MM.1S (cell line): Measurements from ENCODE around the gene CSKMT.

Source experiments
- DNase-seq: peaks from one replicate; pipeline ENCODE4 v3.0.0-alpha.2; 2015
- H2AFZ ChIP-seq: fragments of 300-600 bp; sonication (generic); 2 replicates; pipeline ENCODE4 v1.6.0; 2016; ENCODE audit warnings: antibody characterized with exemption, low read length
- H3F3A ChIP-seq: fragments of 300-600 bp; sonication (generic); 2 replicates; pipeline ENCODE4 v1.6.1; 2016; ENCODE audit warnings: mild to moderate bottlenecking, antibody characterized with exemption, low read length, moderate library complexity, mixed read lengths; ENCODE audit not compliant: insufficient read depth
- H3K27ac ChIP-seq: fragments of 300-600 bp; sonication (generic); 2 replicates; pipeline ENCODE4 v1.5.1; 2016; ENCODE audit warnings: mild to moderate bottlenecking, low read length
- H3K27me3 ChIP-seq: fragments of 300-600 bp; sonication (generic); replicated peaks from 2 replicates; pipeline ENCODE4 v1.6.0; 2016; ENCODE audit warnings: low read length; ENCODE audit not compliant: insufficient read depth
- H3K36me3 ChIP-seq: fragments of 300-600 bp; sonication (generic); replicated peaks from 2 replicates; pipeline ENCODE4 v1.6.1; 2016; ENCODE audit warnings: mild to moderate bottlenecking, low read length, mixed read lengths; ENCODE audit not compliant: insufficient read depth
- H3K4me1 ChIP-seq: fragments of 300-600 bp; sonication (generic); 2 replicates; pipeline ENCODE4 v1.6.1; 2016; ENCODE audit warnings: low read length, mixed read lengths
- H3K4me2 ChIP-seq: fragments of 300-600 bp; sonication (generic); 2 replicates; pipeline ENCODE4 v1.6.0; 2016; ENCODE audit warnings: low read depth, low read length
- H3K4me3 ChIP-seq: fragments of 300-600 bp; sonication (generic); 2 replicates; pipeline ENCODE4 v1.5.1; 2016; ENCODE audit warnings: low read length, mixed read lengths
- H3K79me2 ChIP-seq: fragments of 300-600 bp; sonication (generic); 2 replicates; pipeline ENCODE4 v1.6.1; 2016; ENCODE audit warnings: mixed run types, low read length, mixed read lengths
- H3K9ac ChIP-seq: fragments of 300-600 bp; sonication (generic); 2 replicates; pipeline ENCODE4 v1.6.1; 2016; ENCODE audit warnings: low read length, mixed read lengths
- H3K9me2 ChIP-seq: fragments of 300-600 bp; sonication (generic); replicated peaks from 2 replicates; pipeline ENCODE4 v1.6.1; 2016; ENCODE audit warnings: mild to moderate bottlenecking, low read length, mixed read lengths; ENCODE audit not compliant: insufficient read depth
- H3K9me3 ChIP-seq: fragments of 300-600 bp; sonication (generic); replicated peaks from 2 replicates; pipeline ENCODE4 v1.6.1; 2016; ENCODE audit warnings: mild to moderate bottlenecking, low read length, mixed read lengths; ENCODE audit not compliant: insufficient read depth
- H4K20me1 ChIP-seq: fragments of 300-600 bp; sonication (generic); 2 replicates; pipeline ENCODE4 v1.6.1; 2016; ENCODE audit warnings: mild to moderate bottlenecking, low read length, moderate library complexity, mixed read lengths; ENCODE audit not compliant: insufficient read depth
- EZH2 ChIP-seq: fragments of 300-600 bp; sonication (generic); optimal IDR thresholded peaks from 2 replicates; pipeline ENCODE3; 2017; ENCODE audit warnings: low read depth, mild to moderate bottlenecking, antibody characterized with exemption, low read length, mixed read lengths
- EZH2phosphoT487 ChIP-seq: fragments of 300-600 bp; sonication (generic); IDR thresholded peaks from 2 replicates; pipeline ENCODE4 v1.6.1; 2018; ENCODE audit warnings: antibody characterized with exemption, low read length
- TF ChIP-seq, protein P1 (sequence below): fragments of 300-600 bp; sonication (generic); IDR thresholded peaks from 2 replicates; pipeline ENCODE4 v1.5.1; 2016; ENCODE audit warnings: antibody characterized with exemption, low read length, mixed read lengths

CSKMT gene

DNA sequence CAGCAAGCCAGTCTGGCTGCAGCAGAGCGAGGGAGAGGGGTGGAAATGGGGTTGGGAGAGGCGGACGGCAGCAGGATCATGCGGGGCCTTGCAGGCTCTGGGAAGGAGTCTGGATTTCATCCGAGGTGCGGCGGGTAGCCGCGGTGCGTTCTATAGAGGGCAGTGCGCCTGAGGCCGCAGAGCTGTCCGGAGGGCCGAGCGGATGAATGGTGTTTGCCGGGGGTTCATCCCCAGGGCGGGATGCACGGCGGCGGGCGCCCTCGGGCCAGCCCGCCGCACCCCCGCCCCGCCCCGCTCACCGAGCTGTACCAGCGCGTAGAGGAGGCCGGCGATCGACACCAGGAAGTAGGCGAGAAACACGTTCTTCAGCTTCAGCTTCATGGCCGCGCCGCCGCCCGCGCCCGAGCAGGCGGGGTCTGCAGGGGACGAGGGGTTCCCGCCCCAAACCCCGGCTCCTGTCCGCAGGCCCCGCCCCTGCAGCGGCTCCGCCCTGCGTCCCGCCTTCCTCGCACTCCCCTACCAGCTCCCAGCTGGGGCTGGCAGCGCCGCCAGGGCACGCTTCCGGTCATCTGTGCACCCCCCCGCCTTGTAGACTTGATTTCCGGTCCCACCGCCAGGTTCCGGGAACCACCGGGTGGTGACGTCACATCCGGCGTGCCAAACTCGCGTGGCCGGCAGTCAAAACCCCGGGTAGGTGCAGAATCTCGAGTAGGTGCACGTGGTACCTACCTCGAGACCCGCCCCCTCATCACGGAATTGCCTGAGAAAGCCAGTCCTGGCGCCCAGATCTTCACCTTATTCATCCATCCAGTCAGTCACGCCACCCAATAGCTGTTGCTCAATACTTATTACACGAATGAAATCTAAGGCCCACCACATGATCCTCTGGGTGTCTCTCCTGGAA lies 43.3 kb upstream of the CSKMT start, which contains the start of gene B3GAT3:
B3GAT3 (minus strand) TSS at position 420 of the 904 bp plus-strand sequence; CDS start at position 381, 39 bp downstream.
- peak within 1 kb of the TSS; percentile 59; the same call in 1 of the 2 replicates for H3K27ac ChIP-seq
- peak within 1 kb of the TSS; percentile 73 for H3K9ac ChIP-seq
- peak within 1 kb of the TSS; percentile 80 for H3K4me3 ChIP-seq
- peaks cover 10% of the 10 kb centered on the region for H3K4me1 ChIP-seq
- peaks cover 25% of the 10 kb centered on the region for H3F3A ChIP-seq
- TF ChIP-seq EZH2phosphoT487 (no peak), EZH2 (no peak)
- TF ChIP-seq, protein P1, sequence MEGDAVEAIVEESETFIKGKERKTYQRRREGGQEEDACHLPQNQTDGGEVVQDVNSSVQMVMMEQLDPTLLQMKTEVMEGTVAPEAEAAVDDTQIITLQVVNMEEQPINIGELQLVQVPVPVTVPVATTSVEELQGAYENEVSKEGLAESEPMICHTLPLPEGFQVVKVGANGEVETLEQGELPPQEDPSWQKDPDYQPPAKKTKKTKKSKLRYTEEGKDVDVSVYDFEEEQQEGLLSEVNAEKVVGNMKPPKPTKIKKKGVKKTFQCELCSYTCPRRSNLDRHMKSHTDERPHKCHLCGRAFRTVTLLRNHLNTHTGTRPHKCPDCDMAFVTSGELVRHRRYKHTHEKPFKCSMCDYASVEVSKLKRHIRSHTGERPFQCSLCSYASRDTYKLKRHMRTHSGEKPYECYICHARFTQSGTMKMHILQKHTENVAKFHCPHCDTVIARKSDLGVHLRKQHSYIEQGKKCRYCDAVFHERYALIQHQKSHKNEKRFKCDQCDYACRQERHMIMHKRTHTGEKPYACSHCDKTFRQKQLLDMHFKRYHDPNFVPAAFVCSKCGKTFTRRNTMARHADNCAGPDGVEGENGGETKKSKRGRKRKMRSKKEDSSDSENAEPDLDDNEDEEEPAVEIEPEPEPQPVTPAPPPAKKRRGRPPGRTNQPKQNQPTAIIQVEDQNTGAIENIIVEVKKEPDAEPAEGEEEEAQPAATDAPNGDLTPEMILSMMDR: no peak
- no peaks in the 10 kb centered on the region for H3K27me3 ChIP-seq
- H3K4me2 ChIP-seq: peak within 1 kb of the TSS; percentile 55
- H3K9me3 ChIP-seq: no peaks in the 10 kb centered on the region
- no peaks in the 10 kb centered on the region for H4K20me1 ChIP-seq
- peaks cover 14% of the 10 kb centered on the region for H3K79me2 ChIP-seq
- DNase-seq: peak; percentile 99
- H3K9me2 ChIP-seq: no peaks in the 10 kb centered on the region
- H3K36me3 ChIP-seq: 0 out of 2 replicates have a peak, but pooled peaks cover under 1% of the 10 kb centered on the region
- peak within 1 kb of the TSS; percentile 35 for H2AFZ ChIP-seq

- H3K9me3 ChIP-seq: no peaks in the 10 kb centered on the region
- no peaks in the 10 kb centered on the region for H3K27me3 ChIP-seq
- no peaks in the 10 kb centered on the region for H4K20me1 ChIP-seq
- TF ChIP-seq EZH2phosphoT487 (no peak), EZH2 (no peak)
- TF ChIP-seq, protein P1: no peak
- H3K36me3 ChIP-seq: 0 out of 2 replicates have a peak, but pooled peaks cover 4% of the 10 kb centered on the region
- H2AFZ ChIP-seq: peak overlapping the region; percentile 20
- H3F3A ChIP-seq: peaks cover 25% of the 10 kb centered on the region
- peak overlapping the region; percentile 11; the same call in 1 of the 2 replicates for H3K9ac ChIP-seq
- H3K4me1 ChIP-seq: peaks cover 10% of the 10 kb centered on the region
- H3K79me2 ChIP-seq: peaks cover 14% of the 10 kb centered on the region
- DNase-seq: no peak
- H3K4me3 ChIP-seq: peak overlapping the region; percentile 9; the same call in 1 of the 2 replicates
- H3K27ac ChIP-seq: peak overlapping the region; percentile 59; the same call in 1 of the 2 replicates
- peak overlapping the region; percentile 55; the same call in 1 of the 2 replicates for H3K4me2 ChIP-seq
- no peaks in the 10 kb centered on the region for H3K9me2 ChIP-seq
These were observed 42.5 kb upstream of the CSKMT start for GRCh38 chr11:62622476-62623089.

GRCh38 chr11:62627713-62628112 lies 37.4 kb upstream of the CSKMT start:
- H4K20me1 ChIP-seq: no peaks in the 10 kb centered on the region
- TF ChIP-seq EZH2: no peak
- no peak for TF ChIP-seq EZH2phosphoT487
- TF ChIP-seq, protein P1: no peak; the same call in 1 of the 2 replicates
- H3K4me2 ChIP-seq: no peak overlapping the region
- peaks cover 7% of the 10 kb centered on the region for H3F3A ChIP-seq
- H3K27me3 ChIP-seq: no peaks in the 10 kb centered on the region
- no peaks in the 10 kb centered on the region for H3K9me2 ChIP-seq
- H3K4me3 ChIP-seq: no peak overlapping the region
- H3K27ac ChIP-seq: no peak overlapping the region
- no peaks in the 10 kb centered on the region for H3K4me1 ChIP-seq
- H2AFZ ChIP-seq: no peak overlapping the region
- H3K9ac ChIP-seq: no peak overlapping the region
- H3K9me3 ChIP-seq: no peaks in the 10 kb centered on the region
- DNase-seq: no peak
- H3K79me2 ChIP-seq: peaks cover 2% of the 10 kb centered on the region
- peaks cover 16% of the 10 kb centered on the region; the same call in 1 of the 2 replicates for H3K36me3 ChIP-seq
